GM12891 (cell line): ENCODE results near the gene CD84.

Source experiments
- POLR2A ChIP-seq: IDR thresholded peaks from 2 replicates; pipeline ENCODE4 v1.6.1; 2011; ENCODE audit warnings: low read depth, low read length, control low read depth
- POLR2AphosphoS5 ChIP-seq: IDR thresholded peaks from 2 replicates; pipeline ENCODE4 v1.6.1; 2011; ENCODE audit warnings: low read depth, low read length, control low read depth

- TF ChIP-seq POLR2AphosphoS5 = no peak
- no peak for TF ChIP-seq POLR2A
These were observed 17.8 kb upstream of the CD84 start for GRCh38 chr1:160597051-160597450.
